HG02623 (cell line): ENCODE measurements around the gene C3AR1.
"Not testable (repeated sequence)": the region's sequence is repeated elsewhere in the genome, so short reads cannot be mapped to it uniquely, and the experiment has no call there.

ENCODE experiments used
- ATAC-seq: cut with Tn5 transposase; IDR thresholded peaks from one replicate; pipeline ENCODE4 v1.9.1; 2021; ENCODE audit warnings: moderate library complexity; ENCODE audit not compliant: unreplicated experiment

The C3AR1 gene

DNA sequence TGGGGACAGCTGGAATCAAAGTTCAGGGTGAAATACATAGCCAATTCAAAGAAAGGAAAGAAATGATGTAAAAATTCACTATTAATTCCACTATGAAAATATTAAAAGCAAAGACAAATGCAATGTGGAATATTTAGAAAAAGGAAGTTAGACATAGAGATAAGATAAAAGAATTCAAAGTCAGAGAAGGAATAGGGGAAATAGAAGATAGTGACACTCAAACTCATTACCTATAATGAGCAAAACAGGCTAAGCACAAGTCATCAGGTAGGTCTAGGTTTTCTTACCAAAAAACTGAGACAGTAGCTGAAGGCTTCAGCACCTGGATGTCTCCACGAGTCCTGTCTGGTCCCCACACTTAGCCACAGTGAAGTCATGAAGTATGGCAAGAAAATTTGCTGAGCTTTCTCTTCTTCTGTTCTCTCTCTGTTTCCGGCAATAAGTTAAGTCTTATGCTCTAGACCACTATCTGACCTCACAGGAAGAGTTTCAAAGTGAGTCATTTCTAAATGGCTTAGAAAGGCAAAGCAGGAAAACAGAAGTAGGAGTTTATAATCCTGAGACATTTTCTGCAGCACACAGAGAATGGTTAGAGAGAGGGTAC, at the start of gene C3AR1:
TSS of gene C3AR1 (minus strand) at position 369 of the 604 bp plus-strand sequence. CDS start 6,174 bp downstream, outside the sequence.
- ATAC-seq = no peak

DNA sequence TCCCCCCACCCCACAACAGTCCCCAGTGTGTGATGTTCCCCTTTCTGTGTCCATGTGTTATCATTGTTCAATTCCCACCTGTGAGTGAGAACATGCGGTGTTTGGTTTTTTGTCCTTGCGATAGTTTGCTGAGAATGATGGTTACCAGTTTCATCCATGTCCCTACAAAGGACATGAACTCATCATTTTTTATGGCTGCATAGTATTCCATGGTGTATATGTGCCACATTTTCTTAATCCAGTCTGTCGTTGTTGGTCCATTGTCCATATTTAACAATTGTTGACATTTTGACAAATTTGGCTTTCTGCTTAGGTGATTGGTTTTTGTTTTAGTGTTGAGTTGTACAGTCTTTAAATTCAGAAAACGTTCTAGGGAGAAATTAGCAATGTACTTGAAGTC, 47.0 kb upstream of the C3AR1 start:
- ATAC-seq = not testable (repeated sequence)

DNA sequence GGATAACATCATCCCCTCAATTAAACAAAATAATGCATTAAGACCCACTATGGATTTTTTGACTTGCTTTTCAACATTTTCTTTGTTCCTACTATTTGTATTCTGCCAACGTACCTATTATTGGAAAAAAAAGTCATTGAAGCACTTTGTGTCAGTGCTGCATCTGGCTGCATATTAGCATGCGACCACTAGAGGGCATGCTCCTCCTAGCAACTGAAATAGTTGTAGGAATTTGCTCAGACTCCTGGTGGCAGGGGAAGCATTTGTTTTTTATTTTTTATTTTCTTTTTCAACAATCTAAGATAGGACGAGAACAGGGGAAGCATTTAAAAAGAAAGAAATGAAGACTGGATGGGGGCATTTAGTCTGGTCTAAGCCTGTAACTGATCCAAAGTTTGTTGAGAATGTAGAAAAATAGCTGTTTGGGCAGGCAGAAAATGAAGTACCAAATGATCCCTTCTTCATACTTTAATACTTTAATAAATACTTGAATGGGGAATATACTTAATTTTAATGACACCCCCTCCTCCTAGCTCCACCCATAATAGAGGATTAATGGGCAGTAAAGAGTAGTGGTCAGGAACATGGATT, 42.7 kb upstream of the C3AR1 start:
- ATAC-seq = no peak

DNA sequence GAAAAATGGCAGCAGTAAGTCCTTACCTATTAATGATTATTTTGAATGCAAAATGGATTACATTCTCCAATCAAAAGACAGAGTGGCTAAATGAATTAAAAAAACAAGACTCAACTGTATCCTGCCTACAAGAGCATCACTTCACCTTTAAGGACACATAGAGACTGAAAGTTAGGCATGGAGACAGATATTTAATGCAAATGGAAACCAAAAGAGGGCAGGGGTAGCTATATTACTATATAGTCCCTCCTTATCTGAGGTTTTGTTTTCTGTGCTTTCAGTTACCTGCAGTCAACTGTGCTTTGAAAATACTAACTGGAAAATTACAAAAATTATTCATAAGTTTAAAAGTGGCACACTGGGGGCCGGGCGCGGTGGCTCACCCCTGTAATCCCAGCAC, 33.1 kb upstream of the C3AR1 start:
- no peak for ATAC-seq

DNA sequence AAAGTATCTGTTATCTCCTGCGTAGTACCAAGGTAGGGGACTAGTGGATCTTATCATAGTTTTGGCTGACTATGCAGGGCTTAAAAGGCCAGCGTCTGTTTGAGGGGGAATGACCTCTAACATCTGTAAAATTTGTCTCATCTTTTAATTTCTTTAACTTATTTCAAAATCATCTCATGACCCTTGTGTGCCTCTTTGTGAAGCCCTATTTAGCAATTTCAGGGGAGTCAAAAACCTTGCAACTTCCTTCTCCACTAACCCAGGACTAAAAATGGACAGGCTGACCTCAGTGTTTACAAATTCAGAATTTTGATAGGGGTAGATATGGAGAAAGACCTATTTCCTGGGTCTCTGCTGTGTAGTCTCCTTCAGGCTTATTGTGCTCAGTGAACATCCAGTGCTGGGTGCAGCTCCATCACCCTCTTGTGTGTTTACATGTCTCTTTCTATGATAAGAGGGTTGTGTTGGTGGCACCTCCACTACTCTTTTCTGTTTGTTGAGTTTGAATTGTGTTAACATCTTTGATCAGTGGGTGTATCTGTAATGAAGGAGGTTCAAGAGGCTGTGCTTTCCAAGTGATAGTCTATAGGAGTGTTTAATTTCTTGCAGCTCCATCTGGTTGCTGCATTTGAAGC, 30.2 kb upstream of the C3AR1 start:
- ATAC-seq = no peak

DNA sequence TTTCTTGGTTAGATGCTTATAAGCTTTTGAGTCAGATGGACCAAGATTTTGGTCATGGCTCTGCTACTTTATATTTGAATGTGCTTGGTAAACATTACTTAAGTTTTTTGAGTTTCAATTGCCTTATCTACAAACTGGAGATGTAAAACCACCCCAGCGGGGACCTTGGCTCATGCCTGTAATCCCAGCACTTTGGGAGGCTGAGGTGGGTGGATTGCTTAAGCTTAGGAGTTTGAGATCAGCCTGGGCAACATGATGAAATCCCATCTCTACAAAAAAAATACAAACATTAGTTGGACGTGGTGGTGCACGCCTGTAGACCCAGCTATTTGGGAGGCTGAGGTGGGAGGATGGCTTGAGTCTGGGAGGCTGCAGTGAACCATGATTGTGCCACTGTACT, 27.1 kb upstream of the C3AR1 start:
- no peak for ATAC-seq

DNA sequence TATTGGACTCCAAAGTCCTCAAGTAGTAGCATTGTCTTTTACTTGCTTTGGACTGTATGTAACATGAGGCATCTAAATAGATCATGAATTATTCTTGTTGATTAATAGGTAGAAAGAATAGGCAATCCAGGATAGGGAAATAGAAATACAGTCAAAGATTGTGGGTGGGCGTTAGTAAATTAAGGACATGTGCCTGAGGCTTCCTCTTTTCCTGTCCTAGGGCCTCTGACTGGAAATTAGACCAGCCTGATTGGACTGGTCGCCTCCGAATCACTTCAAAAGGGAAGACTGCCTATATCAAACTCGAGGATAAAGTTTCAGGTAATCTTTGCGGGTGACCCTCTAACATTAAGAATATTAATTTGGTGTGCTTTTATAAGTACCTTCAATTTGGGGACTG, 23.6 kb upstream of the C3AR1 start:
- no peak for ATAC-seq

DNA sequence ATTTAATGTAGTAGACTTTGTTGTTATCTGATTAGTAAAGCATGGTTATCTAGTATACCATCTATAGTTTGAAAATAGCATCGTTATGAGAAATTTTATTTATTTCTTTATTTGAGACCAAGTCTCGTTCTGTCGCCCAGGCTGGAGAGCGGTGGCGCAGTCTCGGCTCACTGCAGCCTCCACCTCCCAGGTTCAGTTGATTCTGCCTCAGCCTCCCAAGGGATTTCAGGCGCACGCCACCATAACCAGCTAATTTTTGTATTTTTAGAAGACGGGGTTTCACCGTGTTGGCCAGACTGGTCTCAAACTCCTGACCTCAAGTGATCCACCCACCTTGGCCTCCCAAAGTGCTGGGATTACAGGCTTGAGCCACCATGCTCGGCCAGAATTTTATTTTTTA, 23.1 kb upstream of the C3AR1 start:
- ATAC-seq = not testable (repeated sequence)

DNA sequence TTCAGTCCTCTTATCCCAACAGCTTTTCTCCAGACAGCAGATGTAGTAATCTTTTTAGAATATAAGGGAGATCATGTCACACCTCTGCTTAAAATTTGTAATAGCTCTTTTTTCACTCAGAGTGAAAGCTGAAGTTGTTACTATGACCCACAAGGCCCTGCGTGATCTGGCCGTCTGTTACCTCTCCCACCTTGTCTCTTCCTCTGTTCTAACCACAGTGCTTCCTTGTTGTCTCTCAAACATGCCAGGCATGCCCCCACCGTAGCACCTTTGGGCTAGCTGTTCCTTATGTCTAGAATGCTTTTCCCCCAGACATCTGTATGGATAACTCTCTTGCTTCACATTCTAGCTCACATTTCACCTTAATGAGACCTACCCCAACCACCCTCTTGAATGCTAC, 22.4 kb upstream of the C3AR1 start:
- ATAC-seq = peak; percentile 66

DNA sequence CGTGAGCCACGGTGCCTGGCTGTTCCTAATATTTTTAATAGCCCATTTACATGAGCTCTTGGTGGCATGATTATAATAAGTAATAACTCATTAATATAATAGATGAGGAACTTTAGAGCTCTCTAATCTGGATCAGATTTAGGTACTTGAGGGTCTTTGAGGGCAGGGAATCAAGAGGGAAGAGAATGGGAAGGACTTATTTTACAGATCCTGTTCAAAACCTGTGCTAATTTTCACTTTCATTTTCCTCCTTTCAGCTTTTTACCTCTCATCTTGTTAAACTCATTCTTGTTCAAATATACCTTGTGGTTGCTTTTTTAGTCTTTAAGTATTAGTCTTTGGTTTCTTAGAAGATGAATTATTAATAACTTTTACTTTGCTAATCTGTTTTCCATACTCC, 21.5 kb upstream of the C3AR1 start:
- no peak for ATAC-seq

DNA sequence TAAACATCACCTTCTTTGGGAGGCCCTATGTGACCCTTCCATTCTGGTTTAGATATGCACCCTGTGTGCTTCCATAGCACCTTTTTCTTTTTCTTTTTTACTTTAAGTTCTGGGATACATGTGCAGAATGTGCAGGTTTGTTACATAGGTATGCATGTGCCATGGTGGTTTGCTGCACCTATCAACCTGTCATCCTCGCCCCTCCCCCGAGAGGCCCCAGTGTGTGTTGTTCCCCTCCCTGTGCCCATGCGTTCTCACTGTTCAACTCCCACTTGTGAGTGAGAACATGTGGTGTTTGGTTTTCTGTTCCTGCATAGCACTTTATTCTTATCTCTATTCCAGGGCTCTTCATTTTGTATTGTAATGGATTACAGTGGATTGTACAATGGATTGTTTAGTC, 18.2 kb upstream of the C3AR1 start:
- not testable (repeated sequence) for ATAC-seq

DNA sequence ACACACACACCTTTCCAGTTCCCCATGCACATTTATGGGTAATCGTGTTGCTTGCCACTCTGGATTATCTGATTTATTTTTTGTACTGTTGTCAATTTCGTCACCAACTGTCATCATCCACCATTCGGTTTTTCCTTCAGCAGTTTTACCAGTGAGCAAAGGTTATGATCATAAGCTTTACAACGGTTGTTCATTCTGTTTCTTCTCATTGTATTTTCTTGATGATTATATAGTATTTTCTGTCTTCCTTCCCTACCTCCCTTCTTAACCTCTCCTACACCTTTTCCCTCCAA, 16.6 kb upstream of the C3AR1 start:
- no peak for ATAC-seq

DNA sequence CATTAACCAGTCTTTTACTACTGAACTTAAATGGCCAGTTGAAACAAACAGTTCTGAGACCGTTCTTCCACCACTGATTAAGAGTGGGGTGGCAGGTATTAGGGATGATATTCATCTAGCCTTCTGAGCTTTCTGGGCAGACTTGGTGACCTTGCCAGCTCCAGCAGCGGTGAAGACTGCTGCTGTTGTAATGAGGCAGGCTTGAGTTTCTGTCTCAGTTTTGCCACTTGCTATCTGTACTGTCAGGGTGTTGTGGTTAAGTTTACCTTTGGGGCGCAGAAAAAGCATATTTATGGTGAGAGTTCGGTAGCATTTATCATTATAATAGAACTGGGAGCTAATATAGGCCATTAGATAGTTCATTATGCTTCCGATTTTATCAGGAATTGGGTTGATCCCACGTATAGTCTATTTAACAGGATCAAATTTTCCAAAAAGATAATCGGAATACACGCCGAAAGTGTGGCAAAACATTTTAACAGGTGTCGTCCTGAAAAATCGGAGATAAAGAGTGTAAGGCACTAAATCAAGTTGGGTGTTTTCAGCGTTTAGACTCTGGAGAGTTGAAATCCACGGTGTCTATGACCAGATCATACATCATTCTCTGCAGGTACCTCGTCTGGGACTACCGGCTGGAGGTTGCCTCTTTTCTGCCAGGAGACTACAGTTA, 15.2 kb upstream of the C3AR1 start:
- no peak for ATAC-seq

DNA sequence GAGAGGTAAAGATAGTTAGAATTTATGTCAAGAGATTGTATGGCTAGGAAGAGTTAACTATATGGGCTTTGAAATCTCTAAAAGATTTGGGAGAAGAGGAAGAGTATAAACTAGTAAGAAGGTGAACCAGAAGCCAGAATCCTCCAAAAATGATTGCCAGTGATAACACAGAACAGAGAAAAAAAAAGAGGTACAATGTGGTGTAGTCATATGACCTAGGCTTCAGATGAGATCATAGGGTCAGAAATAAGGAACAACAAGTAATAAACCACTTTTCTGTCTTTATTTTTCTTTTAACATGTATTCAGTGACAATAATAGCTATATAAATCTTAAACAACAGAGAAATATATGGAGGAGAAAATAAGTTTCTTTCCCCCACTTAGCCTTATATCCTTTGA, 14.0 kb upstream of the C3AR1 start:
- no peak for ATAC-seq

DNA sequence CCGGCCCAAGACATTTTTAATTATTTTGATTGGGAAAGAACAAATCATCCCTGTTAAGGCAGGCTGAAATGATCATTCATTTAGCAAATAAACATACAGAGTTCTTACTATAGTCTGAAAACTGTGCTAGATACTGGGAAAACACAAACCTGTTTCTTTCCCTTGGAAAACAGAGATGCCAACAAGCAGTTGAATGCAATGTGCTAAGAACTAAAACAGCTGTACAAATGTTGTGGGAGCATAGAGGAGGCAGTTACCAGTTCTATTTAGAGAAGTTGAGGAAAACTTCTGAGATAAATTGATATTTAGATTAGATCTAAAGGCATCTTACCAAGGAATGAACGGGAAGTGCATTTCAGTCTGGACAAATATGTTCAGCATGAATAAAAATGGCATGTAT, 12.8 kb upstream of the C3AR1 start:
- ATAC-seq = no peak

DNA sequence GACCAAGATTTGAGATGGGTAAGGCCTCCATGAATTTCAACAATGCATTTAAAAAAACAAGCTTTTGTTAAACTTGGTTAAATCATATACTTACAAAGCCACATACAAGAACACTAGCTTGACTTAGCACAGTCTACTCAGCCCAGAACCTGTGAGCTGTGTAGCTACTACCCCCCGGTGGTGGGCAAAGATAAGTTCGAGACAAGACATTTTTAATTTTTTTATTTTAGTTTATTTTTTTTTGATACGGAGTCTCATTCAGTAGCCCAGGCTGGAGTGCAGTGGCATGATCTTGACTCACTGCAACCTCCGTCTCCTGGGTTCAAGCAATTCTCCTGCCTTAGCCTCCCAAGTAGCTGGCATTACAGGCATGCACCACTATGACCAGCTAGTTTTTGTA, 12.2 kb upstream of the C3AR1 start:
- ATAC-seq = no peak

DNA sequence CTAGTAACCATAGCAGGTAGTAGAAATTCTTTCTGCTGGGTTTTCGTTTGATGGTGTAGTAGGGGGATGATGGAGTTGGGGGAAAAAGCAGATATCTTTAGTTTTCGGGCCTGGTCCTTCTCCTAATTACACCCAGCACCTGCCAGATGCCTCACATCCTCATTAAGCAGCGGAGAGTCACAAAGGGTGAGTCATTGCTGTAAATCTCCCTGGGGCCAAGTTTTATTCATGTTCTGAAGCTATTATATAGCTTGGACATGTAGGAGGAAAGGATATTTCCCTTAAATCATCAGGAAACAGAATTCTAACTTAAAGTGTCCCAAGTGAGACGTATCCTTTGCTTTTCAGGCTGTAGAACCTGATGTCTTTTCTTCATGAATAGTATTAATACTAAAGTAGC, 11.0 kb upstream of the C3AR1 start:
- ATAC-seq = no peak

DNA sequence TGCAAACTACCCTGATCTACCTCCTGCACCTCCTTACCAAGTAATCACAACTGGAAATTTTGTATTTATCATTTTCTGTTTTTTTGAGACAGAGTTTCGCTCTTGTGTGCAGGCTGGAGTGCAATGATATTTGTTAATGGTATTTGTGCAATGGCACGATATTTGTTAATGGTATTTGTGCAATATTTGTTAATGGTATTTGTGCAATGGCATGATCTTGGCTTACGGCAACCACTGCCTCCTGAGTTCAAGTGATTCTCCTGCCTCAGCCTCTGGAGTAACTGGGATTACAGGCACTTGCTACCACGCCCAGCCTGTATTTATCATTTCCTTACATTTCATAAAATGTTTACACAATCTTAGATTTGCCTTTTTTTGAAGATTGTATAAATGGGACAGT, 10.2 kb upstream of the C3AR1 start:
- ATAC-seq = no peak

DNA sequence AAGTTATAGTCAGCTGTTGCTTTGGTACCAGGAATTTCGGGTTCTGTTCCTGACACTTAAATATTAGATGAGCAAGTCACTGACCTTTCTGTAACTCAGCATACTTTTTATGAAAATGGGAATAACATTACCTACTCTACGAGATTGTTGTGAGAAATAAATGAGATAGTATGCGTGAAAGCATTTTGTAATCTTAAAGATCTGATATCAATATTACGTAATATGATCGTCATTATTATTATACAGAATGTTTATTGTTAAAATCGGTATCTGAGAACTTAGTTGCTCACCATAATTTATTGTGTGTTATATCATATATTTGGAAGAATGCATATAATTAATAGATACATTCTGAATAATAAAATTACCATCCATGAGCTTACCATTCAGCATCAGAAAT, 9.8 kb upstream of the C3AR1 start:
- no peak for ATAC-seq

DNA sequence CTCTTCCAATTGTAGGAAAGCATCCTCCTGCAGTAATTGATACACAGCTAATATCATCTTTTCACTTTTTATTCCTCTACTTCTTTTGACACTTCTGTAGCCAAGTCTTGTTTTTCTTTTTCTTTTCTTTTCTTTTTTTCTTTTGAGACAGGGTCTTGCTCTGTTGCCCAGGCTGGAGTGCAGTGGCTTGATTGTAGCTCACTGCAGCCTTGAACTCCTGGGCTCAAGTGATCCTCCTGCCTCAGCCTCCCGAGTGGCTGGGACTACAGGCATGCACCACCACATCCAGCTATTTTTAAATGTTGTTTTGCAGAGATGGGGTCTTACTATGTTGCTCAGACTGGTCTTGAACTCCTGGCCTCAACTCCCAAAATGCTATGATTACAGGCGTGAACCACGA, 5.7 kb upstream of the C3AR1 start:
- not testable (repeated sequence) for ATAC-seq

DNA sequence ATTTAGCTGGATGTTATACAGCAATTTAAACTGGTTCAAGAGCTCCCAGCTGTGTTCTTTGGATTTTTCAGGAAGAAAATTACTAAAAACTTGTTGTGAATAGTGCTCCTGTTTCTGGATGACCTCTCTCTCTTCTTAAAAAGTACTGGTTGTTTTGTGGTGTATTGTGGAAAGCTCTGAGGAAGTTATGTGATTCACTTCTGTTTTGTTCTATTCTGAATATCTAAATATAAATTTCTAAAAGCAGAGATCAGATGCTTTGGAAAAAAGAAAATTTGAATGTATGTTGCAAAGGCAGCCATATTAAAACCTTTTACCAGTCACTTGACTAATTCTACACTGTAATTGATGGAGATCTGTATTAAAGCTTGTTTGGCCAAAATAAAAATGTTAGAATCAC, 3.4 kb upstream of the C3AR1 start:
- ATAC-seq = no peak

DNA sequence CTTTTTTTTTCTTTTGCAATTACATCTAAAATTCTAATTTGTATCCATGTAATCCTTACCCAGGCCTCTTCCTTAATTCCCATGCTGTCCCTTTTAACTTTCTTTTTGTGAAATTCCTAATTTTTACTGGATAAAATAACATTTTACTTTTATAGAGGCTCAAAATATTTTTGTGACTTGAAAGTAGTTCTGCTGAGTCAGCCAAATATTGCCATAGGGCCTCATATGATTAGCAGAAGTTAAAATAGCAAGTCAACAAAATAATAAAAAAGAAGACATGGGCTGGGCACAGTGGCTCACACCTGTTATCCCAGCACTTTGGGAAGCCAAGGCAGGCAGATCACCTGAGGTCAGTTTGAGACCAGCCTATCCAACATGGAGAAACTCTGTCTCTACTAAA, 2.0 kb downstream of the C3AR1 start:
- no peak for ATAC-seq
